ENCODE measurements around the gene RAC3. TPM values are rescaled to one million over a fixed set of nuclear protein-coding genes. Genes with fewer than 3 reads are reported as not detected.

RAC3 gene
- total RNA-seq, 4 donors from 2014 or later = 11.8 to 23.8 (median 14.4) TPM

- Histone ChIP-seq H3K27me3 (no peaks in the 10 kb centered on the region), H3K4me3 (replicated peaks in 1 of 3) (no peak overlapping the region), H3K27ac (no peak overlapping the region), H3K9me3 (no peaks in the 10 kb centered on the region), H3K36me3 (peaks cover 4 to 22% of the 10 kb centered on the region in 2 donors), H3K4me1 (no peaks in the 10 kb centered on the region)
- no peak for DNase-seq
- WGBS, 2 donors = 85 to 89% methylated on average over 25 of the region's 25 CpGs
- intact Hi-C loops (cut with DNase I) = no loop called here
- no peak for TF ChIP-seq POLR2A (IDR thresholded peaks at IDR 0.05)
- no peak for TF ChIP-seq CTCF (IDR thresholded peaks at IDR 0.05)
Observed at GRCh38 chr17:82076018-82076784, 44.7 kb downstream of the RAC3 start.

DNA sequence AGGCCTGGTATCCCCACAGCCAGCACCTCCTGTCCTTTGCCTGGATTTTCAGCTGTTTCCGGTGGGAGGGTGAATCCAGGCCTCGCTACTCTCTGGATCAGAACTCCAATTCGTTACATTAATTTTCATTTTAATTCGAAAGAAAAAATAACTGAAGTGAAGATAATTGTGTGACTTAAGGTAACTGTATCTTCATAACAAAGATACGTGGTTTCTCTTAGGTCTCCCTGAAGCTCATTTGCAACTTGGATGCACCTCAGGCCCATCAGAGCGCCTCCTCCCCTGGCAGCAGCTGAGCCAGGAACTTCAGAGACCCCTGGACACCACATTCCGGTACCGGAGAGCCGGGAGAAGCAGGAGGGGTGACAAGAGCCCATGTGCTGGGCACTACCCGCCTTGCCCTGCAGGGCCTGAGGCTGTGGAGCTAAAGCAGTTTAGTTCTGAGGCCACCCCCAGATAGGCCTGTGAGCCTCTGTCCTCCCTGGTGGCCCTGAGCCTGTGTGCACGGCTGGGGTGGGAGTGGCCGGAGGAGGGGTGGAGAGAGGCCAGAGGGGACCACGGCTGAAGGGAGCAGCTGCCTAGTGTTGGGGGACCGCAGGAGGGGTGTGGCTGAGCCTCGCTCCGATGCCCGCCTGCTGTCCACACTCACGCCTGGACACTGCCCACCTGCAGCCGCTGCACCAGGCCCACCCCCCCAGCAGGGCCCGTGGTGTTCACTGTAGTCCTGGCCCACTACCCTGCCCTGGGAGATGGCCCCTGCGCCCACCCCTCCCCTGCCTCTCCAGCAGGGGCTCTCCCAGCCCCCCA, 45.5 kb downstream of the RAC3 start:
- H3K4me1 ChIP-seq = no peaks in the 10 kb centered on the region
- TF ChIP-seq CTCF (IDR thresholded peaks at IDR 0.05) (no peak), POLR2A (IDR thresholded peaks at IDR 0.05) (no peak)
- 75 to 79% methylated on average over 13 to 18 of the region's 21 CpGs for WGBS, 2 donors
- H3K27ac ChIP-seq = no peak overlapping the region
- H3K36me3 ChIP-seq = peaks cover 5 to 28% of the 10 kb centered on the region in 2 donors
- H3K4me3 ChIP-seq (replicated peaks in 1 of 3) = no peak overlapping the region
- no peak for DNase-seq
- intact Hi-C loops (cut with DNase I) = no loop called here
- no peaks in the 10 kb centered on the region for H3K9me3 ChIP-seq
- H3K27me3 ChIP-seq = no peaks in the 10 kb centered on the region

- no peak for DNase-seq
- H3K9me3 ChIP-seq = no peaks in the 10 kb centered on the region
- H3K4me3 ChIP-seq (replicated peaks in 1 of 3) = no peak overlapping the region
- no peaks in the 10 kb centered on the region for H3K4me1 ChIP-seq
- TF ChIP-seq CTCF (IDR thresholded peaks at IDR 0.05) (no peak), POLR2A (IDR thresholded peaks at IDR 0.05) (no peak)
- no peak overlapping the region for H3K27ac ChIP-seq
- WGBS, 2 donors = 71 to 85% methylated on average over 23 to 28 of the region's 28 CpGs
- no peaks in the 10 kb centered on the region for H3K27me3 ChIP-seq
- intact Hi-C loops (cut with DNase I) = no loop called here
- peaks cover 13 to 36% of the 10 kb centered on the region in 2 donors for H3K36me3 ChIP-seq
Observed at GRCh38 chr17:82077617-82078358, 46.3 kb downstream of the RAC3 start.

DNA sequence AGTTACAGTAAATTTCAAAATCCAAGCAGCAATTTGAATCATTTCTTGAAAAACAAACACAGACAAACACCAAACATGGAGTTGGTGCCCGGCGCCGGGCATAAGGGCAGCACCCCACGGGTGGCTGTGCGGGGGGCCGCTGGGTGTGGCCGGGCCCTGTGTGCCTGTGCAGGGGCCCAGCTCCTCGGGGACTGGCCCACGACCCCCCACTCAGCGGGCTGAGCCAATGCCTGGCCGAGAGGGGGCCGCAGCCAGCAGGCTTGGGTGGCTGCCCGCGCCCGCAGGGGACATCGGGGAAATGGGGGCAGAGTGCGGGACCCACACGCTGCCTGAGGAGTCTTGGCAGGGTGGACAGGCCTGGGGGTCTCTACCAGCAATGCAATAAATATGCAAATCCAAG, 47.0 kb downstream of the RAC3 start:
- H3K27ac ChIP-seq = no peak overlapping the region
- 93 to 97% methylated on average over 10 to 11 of the region's 18 CpGs for WGBS, 2 donors
- intact Hi-C loops (cut with DNase I) = no loop called here
- no peaks in the 10 kb centered on the region for H3K4me1 ChIP-seq
- H3K4me3 ChIP-seq (replicated peaks in 1 of 3) = no peak overlapping the region
- no peaks in the 10 kb centered on the region for H3K27me3 ChIP-seq
- H3K9me3 ChIP-seq = no peaks in the 10 kb centered on the region
- TF ChIP-seq CTCF (IDR thresholded peaks at IDR 0.05) = no peak
- H3K36me3 ChIP-seq = peaks cover 20 to 42% of the 10 kb centered on the region in 2 donors
- DNase-seq = no peak
